Urothelium cell line (cell line): ENCODE measurements around the gene ABHD12.
"Not testable (repeated sequence)": the region's sequence is repeated elsewhere in the genome, so short reads cannot be mapped to it uniquely, and the experiment has no call there.

Experiments
- DNase-seq: peaks from one replicate; pipeline ENCODE4 v3.0.0; 2011; ENCODE audit warnings: low spot score, mixed read lengths
- FAIRE-seq: peaks from 2 replicates; lab custom pipeline; 2011; peaks lifted over from hg19 to GRCh38; lab: Jason Lieb, UNC

The ABHD12 gene

GRCh38 chr20:25355011-25355595 is 35.5 kb downstream of the ABHD12 start:
- FAIRE-seq = peak; percentile 27

GRCh38 chr20:25353747-25354705 is 36.6 kb downstream of the ABHD12 start:
- DNase-seq (no peak), FAIRE-seq (no peak)

More at GRCh38 chr20:25355011-25355595, 35.5 kb downstream of the ABHD12 start:
- no peak for DNase-seq

DNA sequence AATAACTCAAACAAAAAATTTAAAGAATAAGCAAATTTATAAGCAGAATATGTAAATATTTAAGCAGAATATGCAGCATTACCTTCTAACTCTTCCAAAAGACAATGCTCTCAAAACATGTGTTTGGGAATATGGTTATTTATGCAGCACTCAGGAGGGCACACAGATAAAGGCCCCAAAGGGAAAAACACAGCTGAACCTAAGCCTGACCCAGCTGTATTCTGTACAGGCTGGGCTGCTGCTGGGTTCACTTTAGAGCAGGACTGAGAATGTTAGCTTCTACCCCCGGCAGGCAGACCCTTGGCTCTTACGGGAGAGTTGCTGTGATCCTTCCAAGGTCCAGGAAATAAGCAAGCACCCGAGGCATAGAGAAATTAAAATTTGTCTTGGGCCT is 37.3 kb downstream of the ABHD12 start:
- DNase-seq (no peak), FAIRE-seq (no peak)

DNA sequence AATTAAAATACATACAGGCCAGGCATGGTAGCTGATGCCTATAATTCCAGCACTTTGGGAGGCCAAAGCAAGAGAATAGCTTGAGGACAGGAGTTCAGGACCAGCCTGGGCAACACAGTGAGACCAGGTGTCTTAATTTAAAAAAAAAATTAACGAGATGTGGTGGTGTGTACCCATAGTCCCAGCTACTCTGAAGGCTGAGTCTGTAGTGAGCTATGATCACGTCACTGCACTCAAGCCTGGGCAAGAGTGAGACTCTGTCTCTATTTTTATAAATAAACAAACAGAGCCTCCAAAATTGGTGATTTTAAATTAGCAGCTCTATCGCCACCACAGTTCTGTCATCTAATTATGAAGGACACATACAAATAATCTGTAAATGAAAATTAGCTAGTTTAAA is 37.9 kb downstream of the ABHD12 start:
- DNase-seq (no peak), FAIRE-seq (no peak)

- no peak for DNase-seq
- no peak for FAIRE-seq
Observed at GRCh38 chr20:25351024-25351360, 39.6 kb downstream of the ABHD12 start.

DNA sequence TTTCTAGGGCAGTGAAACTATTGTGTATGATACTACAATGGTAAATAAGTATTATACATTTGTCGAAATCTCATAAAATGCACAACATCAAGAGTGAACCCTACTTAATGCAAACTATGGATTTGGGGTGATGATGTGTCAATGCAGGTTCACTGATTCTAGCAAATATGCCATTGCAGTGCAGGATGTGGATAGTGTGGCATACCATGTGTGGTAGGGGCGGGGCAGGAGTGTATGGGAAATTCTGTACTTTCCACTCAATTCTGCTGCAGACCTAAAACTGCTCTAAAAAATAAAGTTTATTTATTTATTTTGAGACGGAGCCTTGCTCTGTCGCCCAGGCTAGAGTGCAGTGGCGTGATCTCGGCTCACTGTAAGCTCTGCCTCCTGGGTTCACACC is 44.3 kb downstream of the ABHD12 start:
- FAIRE-seq (no peak), DNase-seq (no peak)

DNA sequence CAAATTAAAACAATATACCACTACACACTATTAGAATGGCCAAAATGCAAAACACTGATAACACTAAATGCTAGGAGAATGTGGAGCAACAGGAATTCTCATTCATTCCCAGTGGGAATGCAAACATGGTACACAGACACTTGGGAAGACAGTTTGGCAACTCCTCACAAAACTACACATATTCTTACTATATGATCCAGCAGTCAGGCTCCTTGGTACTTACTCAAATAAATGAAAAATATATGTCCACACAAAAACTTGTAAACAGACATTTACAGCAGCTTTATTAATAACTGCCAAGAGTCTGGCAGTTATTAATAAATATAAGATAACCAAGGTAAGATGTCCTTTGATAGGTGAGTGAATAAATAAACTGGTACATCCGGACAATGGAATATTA is 44.9 kb downstream of the ABHD12 start:
- DNase-seq = no peak
- no peak for FAIRE-seq

GRCh38 chr20:25344634-25345033 is 46.0 kb downstream of the ABHD12 start:
- DNase-seq (no peak), FAIRE-seq (no peak)

- no peak for FAIRE-seq
Observed at GRCh38 chr20:25341716-25342680, 48.6 kb downstream of the ABHD12 start.

DNA sequence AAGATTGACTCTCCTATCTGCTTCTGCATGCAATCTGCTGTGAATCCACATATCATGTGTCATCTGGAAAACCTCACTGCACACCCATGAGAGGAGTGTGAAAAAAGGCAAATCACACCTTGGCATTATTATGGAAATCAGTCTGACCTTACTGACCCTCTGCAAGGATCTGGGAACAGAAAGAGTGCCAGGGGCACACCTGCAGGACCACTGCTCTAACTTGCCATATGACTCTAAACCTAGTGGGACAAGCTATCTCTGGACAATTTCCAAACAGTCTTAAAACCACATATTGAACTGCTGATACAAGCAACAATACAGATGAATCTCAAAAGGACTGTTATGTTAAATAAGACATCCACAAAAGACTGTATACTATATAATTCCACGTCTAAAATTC is 50.3 kb downstream of the ABHD12 start:
- peak; percentile 17 for FAIRE-seq

More at GRCh38 chr20:25341716-25342680, 48.6 kb downstream of the ABHD12 start:
- peak; percentile 68 for DNase-seq

DNA sequence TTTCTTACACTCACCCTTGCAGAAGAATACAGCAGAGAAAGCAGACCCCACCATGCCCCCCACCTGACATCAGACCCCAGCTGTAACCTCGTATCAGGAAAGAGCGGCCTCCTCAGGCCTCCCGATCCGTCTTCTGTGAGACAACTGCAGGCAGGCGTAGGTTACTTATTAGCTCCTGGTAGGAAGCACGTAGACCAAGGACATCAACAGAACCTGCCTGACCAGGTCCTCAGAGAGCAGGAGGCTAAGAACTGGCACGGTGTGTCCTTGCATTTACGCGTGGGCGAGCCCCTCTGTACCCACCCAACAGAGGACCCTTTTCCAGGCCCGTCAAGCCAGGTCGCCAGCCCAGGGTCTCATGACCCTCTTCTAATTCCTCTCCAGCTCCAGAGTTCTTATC is 51.0 kb downstream of the ABHD12 start:
- FAIRE-seq (no peak), DNase-seq (no peak)

More for the DNA sequence above, 50.3 kb downstream of the ABHD12 start:
- no peak for DNase-seq

GRCh38 chr20:25338112-25339023 is 52.3 kb downstream of the ABHD12 start:
- DNase-seq = no peak
- FAIRE-seq = no peak

DNA sequence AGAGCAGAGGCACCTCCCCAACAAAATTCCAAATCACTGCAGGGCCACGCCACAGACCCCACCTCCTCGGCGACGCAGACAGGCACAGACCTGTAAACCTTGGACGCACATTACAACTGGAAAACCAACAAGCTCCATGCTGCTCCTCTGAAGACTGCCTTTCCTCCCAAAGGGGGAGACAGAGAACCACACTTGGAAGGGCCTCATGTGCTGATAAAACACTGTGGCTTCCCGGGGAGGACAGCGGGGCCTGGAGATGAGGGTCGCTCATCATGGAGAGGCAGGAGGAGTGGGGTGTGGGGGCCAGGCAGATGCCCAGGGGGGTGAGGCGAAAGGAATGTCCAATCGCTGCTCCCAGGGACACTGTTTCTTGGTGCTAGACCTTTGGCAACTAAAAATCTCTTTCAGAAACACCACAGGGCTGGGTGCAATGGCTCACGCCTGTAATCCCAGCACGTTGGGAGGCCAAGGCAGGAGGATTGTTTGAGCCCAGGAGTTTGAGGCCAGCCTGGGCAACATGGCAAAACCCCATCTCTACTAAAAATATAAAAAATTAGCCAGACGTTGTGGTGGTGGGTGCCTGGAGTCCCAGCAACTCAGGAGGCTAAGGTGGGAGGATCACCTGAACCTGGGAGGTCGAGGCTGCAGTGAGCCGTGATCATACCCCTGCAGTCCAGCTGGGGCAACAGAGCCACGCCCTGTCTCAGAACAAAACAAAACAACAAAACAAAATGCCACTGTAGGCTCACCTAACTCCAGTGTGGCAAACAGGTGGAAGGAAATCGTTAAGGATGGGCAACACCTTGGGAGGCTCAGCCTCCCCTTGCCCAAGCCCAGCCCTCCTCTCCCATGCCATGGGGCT is 53.8 kb downstream of the ABHD12 start:
- FAIRE-seq (no peak), DNase-seq (no peak)

DNA sequence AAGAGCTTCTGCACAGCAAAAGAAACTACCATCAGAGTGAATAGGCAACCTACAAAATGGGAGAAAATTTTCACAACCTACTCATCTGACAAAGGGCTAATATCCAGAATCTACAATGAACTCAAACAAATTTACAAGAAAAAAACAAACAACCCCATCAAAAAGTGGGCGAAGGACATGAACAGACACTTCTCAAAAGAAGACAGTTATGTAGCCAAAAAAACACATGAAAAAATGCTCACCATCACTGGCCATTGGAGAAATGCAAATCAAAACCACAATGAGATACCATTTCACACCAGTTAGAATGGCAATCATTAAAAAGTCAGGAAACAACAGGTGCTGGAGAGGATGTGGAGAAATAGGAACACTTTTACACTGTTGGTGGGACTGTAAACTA is 55.7 kb downstream of the ABHD12 start:
- not testable (repeated sequence) for FAIRE-seq, DNase-seq

DNA sequence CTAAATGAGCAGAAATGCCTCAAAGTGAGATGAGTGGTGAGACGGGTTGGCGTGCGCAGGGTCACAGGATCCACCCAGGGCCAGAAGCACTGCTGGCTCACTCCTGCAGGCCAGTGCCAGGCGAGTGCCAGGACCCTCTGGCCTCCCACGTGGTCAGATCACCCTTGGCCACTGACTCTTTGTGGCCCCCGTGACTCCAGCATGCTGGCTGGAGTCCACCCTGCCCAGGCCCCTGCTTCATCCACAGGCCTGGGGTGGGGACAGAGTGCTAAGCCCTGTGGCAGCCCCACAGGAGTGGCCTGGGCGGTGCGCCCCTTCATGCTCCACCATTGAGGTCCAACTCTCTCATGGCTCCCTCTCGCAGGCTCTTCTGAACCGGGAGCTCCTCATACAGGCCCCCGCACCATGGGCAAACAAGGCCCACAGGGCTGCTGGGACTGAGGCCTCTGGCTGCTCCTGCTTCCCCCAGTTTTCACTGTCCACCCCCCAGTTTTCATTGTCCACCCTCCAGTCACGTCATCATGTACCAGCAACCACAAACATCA is 61.6 kb downstream of the ABHD12 start:
- no peak for FAIRE-seq
- DNase-seq = no peak

DNA sequence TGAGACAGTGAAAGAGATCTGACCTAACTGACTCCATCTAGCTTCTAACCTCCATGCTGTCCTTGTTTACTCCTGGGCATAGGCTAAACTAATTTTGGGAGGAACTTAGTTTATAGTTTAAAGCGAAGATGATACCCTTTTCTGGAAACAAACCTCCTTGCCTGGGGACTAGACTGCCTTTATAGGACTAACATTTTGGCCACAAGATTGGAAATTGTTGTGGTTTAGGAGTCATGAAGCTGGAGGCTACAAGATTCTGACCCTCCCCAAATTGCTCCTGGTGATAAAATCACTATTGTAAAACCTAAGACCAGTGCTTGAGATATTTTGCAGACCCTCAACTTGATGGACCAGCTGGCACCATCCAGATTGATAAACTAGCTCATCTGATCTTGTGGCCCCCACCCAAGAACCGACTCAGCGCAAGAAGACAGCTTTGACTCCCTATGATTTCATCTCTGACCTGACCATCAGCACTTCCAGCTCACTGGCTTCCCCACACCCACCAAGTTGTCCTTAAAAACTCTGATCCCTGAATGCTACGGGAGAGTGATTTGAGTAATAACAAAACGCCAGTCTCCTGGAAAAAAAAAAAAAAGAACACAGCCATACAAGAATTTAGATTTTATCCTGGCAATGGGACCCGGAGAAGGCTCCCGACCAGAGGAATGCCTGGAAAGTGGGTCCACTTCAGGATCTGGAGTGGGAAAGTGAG is 63.0 kb downstream of the ABHD12 start:
- FAIRE-seq (no peak), DNase-seq (no peak)

DNA sequence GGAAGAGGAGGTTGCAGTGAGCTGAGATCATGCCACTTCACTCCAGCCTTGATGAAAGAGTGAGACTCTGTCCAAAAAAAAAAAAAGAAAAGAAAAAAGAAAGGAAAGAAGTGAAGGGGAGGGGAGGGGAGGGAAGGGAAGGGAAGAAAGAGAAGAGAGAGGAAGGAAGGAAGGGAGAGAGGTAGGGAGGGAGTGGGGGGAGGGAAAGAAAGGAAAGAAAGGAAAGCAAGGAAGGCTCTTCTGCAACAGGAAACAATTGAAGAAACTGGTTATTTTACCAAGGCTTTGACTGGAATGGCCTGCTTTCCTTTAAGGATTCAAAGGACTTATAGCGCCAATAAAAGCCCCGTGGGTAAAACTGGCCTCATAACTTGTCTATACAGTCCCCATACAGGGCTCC is 64.6 kb downstream of the ABHD12 start:
- FAIRE-seq = no peak
- no peak for DNase-seq

DNA sequence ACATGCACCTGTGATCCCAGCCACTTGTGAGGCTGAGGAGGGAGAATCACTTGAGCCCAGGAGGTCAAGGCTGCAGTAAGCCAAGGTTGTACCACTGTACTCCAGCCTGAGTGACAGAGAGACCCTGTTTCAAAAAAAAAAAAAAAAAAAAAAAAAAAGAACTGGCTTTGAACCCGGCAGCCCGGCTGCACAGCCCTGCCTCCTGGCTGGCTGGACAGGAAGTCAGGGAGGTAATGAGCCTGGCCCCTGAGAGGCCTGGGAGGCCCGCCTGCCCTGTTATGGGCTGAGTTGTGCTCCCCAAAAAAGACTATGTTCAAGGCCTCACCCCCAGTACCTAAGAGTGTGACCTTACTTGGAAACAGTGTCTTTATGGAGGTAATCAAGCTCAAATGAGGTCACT is 65.6 kb downstream of the ABHD12 start:
- FAIRE-seq = no peak
- DNase-seq = no peak
